Neural cell (in vitro differentiated cells): ENCODE results near the gene MEDAG. TPM values are rescaled to one million over a fixed set of nuclear protein-coding genes. Genes with fewer than 3 reads are reported as not detected.

Experiments used
- H2AFZ ChIP-seq: fragments of 200-600, 300-800 bp; sonication (generic), shearing (Covaris generic); 2 replicates; pipeline ENCODE4 v1.6.0; 2014; ENCODE audit warnings: low read depth, mild to moderate bottlenecking, antibody characterized with exemption, low read length, moderate library complexity
- H3F3A ChIP-seq: fragments of 200-600 bp; shearing (Covaris generic); 2 replicates; pipeline ENCODE4 v1.6.1; 2016; ENCODE audit warnings: mild to moderate bottlenecking, moderate library complexity, mixed read lengths, antibody characterized with exemption, low read length; ENCODE audit not compliant: insufficient read depth, poor library complexity, severe bottlenecking
- H3K27ac ChIP-seq: fragments of 200-600, 300-800 bp; sonication (generic), shearing (Covaris generic); 2 replicates; pipeline ENCODE4 v1.5.1; 2014; ENCODE audit warnings: mild to moderate bottlenecking, low read length, moderate library complexity
- H3K27me3 ChIP-seq: fragments of 300-800, 200-600 bp; sonication (generic), shearing (Covaris generic); 2 replicates; pipeline ENCODE4 v1.6.0; 2014; ENCODE audit warnings: mild to moderate bottlenecking, low read depth, low read length, moderate library complexity; ENCODE audit not compliant: insufficient read depth
- H3K36me3 ChIP-seq: fragments of 300-800, 200-600 bp; sonication (generic), shearing (Covaris generic); 2 replicates; pipeline ENCODE4 v1.5.1; 2014; ENCODE audit warnings: mild to moderate bottlenecking, antibody characterized with exemption, low read length, moderate library complexity; ENCODE audit not compliant: insufficient read depth
- H3K4me2 ChIP-seq: fragments of 300-800, 200-600 bp; sonication (generic), shearing (Covaris generic); 2 replicates; pipeline ENCODE4 v1.6.0; 2014; ENCODE audit warnings: mild to moderate bottlenecking, low read length
- H3K4me3 ChIP-seq: fragments of 300-800, 200-600 bp; sonication (generic), shearing (Covaris generic); 2 replicates; pipeline ENCODE4 v1.5.1; 2014; ENCODE audit warnings: mild to moderate bottlenecking, low read length, moderate library complexity
- H3K79me2 ChIP-seq: fragments of 200-600 bp; shearing (Covaris generic); replicated peaks from 2 replicates; pipeline ENCODE4 v1.6.0; 2014; ENCODE audit warnings: mild to moderate bottlenecking, low read length, moderate library complexity; ENCODE audit not compliant: insufficient read depth
- H3K9ac ChIP-seq: fragments of 300-800, 200-600 bp; sonication (generic), shearing (Covaris generic); 2 replicates; pipeline ENCODE4 v1.6.1; 2016; ENCODE audit warnings: mild to moderate bottlenecking, low read length, mixed read lengths
- H3K9me2 ChIP-seq: fragments of 200-600 bp; shearing (Covaris generic); 2 replicates; pipeline ENCODE4 v1.6.1; 2016; ENCODE audit warnings: mild to moderate bottlenecking, low read length, mixed read lengths; ENCODE audit not compliant: insufficient read depth
- H3K9me3 ChIP-seq: fragments of 200-600, 300-800 bp; sonication (generic), shearing (Covaris generic); 2 replicates; pipeline ENCODE4 v1.6.1; 2016; ENCODE audit warnings: mild to moderate bottlenecking, mixed run types, low read length, moderate library complexity, mixed read lengths
- H4K20me1 ChIP-seq: fragments of 200-600 bp; shearing (Covaris generic); 2 replicates; pipeline ENCODE4 v1.6.1; 2016; ENCODE audit warnings: mild to moderate bottlenecking, mixed run types; ENCODE audit not compliant: insufficient read depth
- CTCF ChIP-seq: fragments of 450-650 bp; IDR thresholded peaks from 2 replicates; pipeline ENCODE4 v1.5.1; 2014; ENCODE audit warnings: antibody characterized with exemption, mild to moderate bottlenecking, moderate library complexity; ENCODE audit not compliant: poor library complexity, severe bottlenecking
- EP300 ChIP-seq: fragments of 450-650 bp; conservative IDR thresholded peaks from 2 replicates; pipeline ENCODE4 v1.6.1; 2014; ENCODE audit warnings: antibody characterized with exemption, mild to moderate bottlenecking, moderate library complexity; ENCODE audit not compliant: poor library complexity, severe bottlenecking
- EZH2 ChIP-seq: fragments of 200-600, 300-800 bp; shearing (Covaris generic), sonication (generic); IDR thresholded peaks from 2 replicates; pipeline ENCODE4 v1.6.1; 2014; ENCODE audit warnings: antibody characterized with exemption, low read length, borderline replicate concordance, mild to moderate bottlenecking; ENCODE audit not compliant: insufficient read depth, poor library complexity, severe bottlenecking
- MXI1 ChIP-seq: fragments of 450-650 bp; conservative IDR thresholded peaks from 2 replicates; pipeline ENCODE4 v1.6.1; 2014; ENCODE audit warnings: antibody characterized with exemption, mild to moderate bottlenecking; ENCODE audit not compliant: poor library complexity, severe bottlenecking
- POLR2AphosphoS5 ChIP-seq: IDR thresholded peaks from 2 replicates; pipeline ENCODE4 v1.6.1; 2012
- RAD21 ChIP-seq: fragments of 450-650 bp; conservative IDR thresholded peaks from 2 replicates; pipeline ENCODE4 v1.6.1; 2014; ENCODE audit warnings: antibody characterized with exemption, mild to moderate bottlenecking, moderate library complexity
- SMC3 ChIP-seq: fragments of 450-650 bp; conservative IDR thresholded peaks from 2 replicates; pipeline ENCODE4 v1.6.1; 2014; ENCODE audit warnings: antibody characterized with exemption, mild to moderate bottlenecking, moderate library complexity; ENCODE audit not compliant: poor library complexity
- TAF1 ChIP-seq: IDR thresholded peaks from 2 replicates; pipeline ENCODE4 v1.6.1; 2012; ENCODE audit warnings: low read depth
- polyA plus RNA-seq: library from polyadenylated mRNA; depleted of rRNA; stranded (reverse); fragments of >200 nt; gene quantifications from 2 replicates; pipeline ENCODE4 v1.2.3, GENCODE V29; 2014
- TF ChIP-seq, protein P1 (sequence below): IDR thresholded peaks from 2 replicates; pipeline ENCODE4 v1.6.1; 2012; ENCODE audit warnings: borderline replicate concordance

Gene MEDAG
- polyA plus RNA-seq, 1 donor from 2014 or later, result not detected

- no peak overlapping the region for H3K4me3 ChIP-seq
- no peaks in the 10 kb centered on the region for H3F3A ChIP-seq
- H3K27me3 ChIP-seq, result no peaks in the 10 kb centered on the region
- TF ChIP-seq RAD21, result no peak
- TF ChIP-seq EZH2, result no peak
- TF ChIP-seq POLR2AphosphoS5, result no peak
- TF ChIP-seq SMC3, result no peak
- no peak for TF ChIP-seq CTCF
- TF ChIP-seq MXI1, result no peak
- TF ChIP-seq TAF1, result no peak
- TF ChIP-seq EP300, result no peak
- TF ChIP-seq, protein P1, sequence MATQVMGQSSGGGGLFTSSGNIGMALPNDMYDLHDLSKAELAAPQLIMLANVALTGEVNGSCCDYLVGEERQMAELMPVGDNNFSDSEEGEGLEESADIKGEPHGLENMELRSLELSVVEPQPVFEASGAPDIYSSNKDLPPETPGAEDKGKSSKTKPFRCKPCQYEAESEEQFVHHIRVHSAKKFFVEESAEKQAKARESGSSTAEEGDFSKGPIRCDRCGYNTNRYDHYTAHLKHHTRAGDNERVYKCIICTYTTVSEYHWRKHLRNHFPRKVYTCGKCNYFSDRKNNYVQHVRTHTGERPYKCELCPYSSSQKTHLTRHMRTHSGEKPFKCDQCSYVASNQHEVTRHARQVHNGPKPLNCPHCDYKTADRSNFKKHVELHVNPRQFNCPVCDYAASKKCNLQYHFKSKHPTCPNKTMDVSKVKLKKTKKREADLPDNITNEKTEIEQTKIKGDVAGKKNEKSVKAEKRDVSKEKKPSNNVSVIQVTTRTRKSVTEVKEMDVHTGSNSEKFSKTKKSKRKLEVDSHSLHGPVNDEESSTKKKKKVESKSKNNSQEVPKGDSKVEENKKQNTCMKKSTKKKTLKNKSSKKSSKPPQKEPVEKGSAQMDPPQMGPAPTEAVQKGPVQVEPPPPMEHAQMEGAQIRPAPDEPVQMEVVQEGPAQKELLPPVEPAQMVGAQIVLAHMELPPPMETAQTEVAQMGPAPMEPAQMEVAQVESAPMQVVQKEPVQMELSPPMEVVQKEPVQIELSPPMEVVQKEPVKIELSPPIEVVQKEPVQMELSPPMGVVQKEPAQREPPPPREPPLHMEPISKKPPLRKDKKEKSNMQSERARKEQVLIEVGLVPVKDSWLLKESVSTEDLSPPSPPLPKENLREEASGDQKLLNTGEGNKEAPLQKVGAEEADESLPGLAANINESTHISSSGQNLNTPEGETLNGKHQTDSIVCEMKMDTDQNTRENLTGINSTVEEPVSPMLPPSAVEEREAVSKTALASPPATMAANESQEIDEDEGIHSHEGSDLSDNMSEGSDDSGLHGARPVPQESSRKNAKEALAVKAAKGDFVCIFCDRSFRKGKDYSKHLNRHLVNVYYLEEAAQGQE, result no peak
- H3K27ac ChIP-seq, result no peak overlapping the region
- H2AFZ ChIP-seq, result no peak overlapping the region
- no peaks in the 10 kb centered on the region for H3K9me3 ChIP-seq
- no peaks in the 10 kb centered on the region for H3K9me2 ChIP-seq
- H3K36me3 ChIP-seq, result no peaks in the 10 kb centered on the region
- no peak overlapping the region for H3K9ac ChIP-seq
- no peaks in the 10 kb centered on the region for H4K20me1 ChIP-seq
- H3K79me2 ChIP-seq, result no peaks in the 10 kb centered on the region
- no peak overlapping the region for H3K4me2 ChIP-seq
Observed at GRCh38 chr13:30928978-30929377, 22.9 kb downstream of the MEDAG start.

- Histone ChIP-seq H3K27ac (no peak within 1 kb of the TSS), H3K9me2 (no peaks in the 10 kb centered on the region), H3F3A (no peaks in the 10 kb centered on the region), H2AFZ (no peak within 1 kb of the TSS), H4K20me1 (no peaks in the 10 kb centered on the region), H3K27me3 (no peaks in the 10 kb centered on the region), H3K9me3 (no peaks in the 10 kb centered on the region), H3K4me3 (no peak within 1 kb of the TSS), H3K79me2 (no peaks in the 10 kb centered on the region), H3K9ac (no peak within 1 kb of the TSS), H3K4me2 (no peak within 1 kb of the TSS), H3K36me3 (no peaks in the 10 kb centered on the region)
- TF ChIP-seq EZH2, result no peak
- TF ChIP-seq CTCF, result no peak
- TF ChIP-seq POLR2AphosphoS5, result no peak
- no peak for TF ChIP-seq EP300
- TF ChIP-seq SMC3, result no peak
- no peak for TF ChIP-seq MXI1
- TF ChIP-seq, protein P1, result no peak
- TF ChIP-seq TAF1, result no peak
Observed at GRCh38 chr13:30932481-30933353, 26.6 kb downstream of the MEDAG start, which contains the start of gene TEX26. Gene TEX26, plus strand, starts transcription at chr13:30932656. Its CDS starts 60 bp downstream, at chr13:30932716.
